HepG2 (cell line): ENCODE results near the gene LYSET. TPM values are rescaled to one million over a fixed set of nuclear protein-coding genes. Genes with fewer than 3 reads are reported as not detected.

Experiments used
- CBX1 ChIP-seq: IDR thresholded peaks from one replicate; pipeline ENCODE4 v1.6.1; 2016; ENCODE audit warnings: antibody characterized with exemption, low read depth
- ELF3 ChIP-seq: IDR thresholded peaks from 2 replicates; pipeline ENCODE4 v1.6.1; 2016; ENCODE audit warnings: missing genetic modification reagents, missing compliant biosample characterization
- FOXP4 ChIP-seq: sonication (generic); formaldehyde crosslinking; IDR thresholded peaks from 2 replicates; pipeline ENCODE4 v1.4.0; 2020; ENCODE audit warnings: missing genetic modification reagents
- HNF1A ChIP-seq, 2 experiments: sonication (generic) in 1 of 2; formaldehyde crosslinking in 1 of 2; IDR thresholded peaks; 2 replicates each; pipeline versions ENCODE4 v1.4.0 to v1.6.1; 2016 to 2020; ENCODE audit warnings: borderline replicate concordance in 1 of 2, low read depth in 1 of 2, mild to moderate bottlenecking in 1 of 2, missing genetic modification reagents in 1 of 2
- MIER2 ChIP-seq: IDR thresholded peaks from 2 replicates; pipeline ENCODE4 v1.6.1; 2016; ENCODE audit warnings: missing biosample characterization, missing genetic modification reagents
- SKI ChIP-seq: fragments of 450-650 bp; IDR thresholded peaks from one replicate; pipeline ENCODE4 v1.6.1; 2018; ENCODE audit warnings: mild to moderate bottlenecking; ENCODE audit not compliant: partially characterized antibody
- SRY ChIP-seq: sonication (generic); formaldehyde crosslinking; IDR thresholded peaks from 2 replicates; pipeline ENCODE4 v1.8.0; 2022; ENCODE audit warnings: mild to moderate bottlenecking, missing genetic modification reagents
- ZBTB40 ChIP-seq, 2 experiments: fragments of 450-650 bp in 1 of 2; sonication (generic) in 1 of 2; formaldehyde crosslinking in 1 of 2; IDR thresholded peaks; 2 replicates each; pipeline versions ENCODE4 v1.6.1 to v1.8.0; 2016 to 2022; ENCODE audit warnings: antibody characterized with exemption in 1 of 2, mild to moderate bottlenecking in 1 of 2, missing genetic modification reagents in 1 of 2
- ZNF205 ChIP-seq: IDR thresholded peaks from 2 replicates; pipeline ENCODE4 v1.6.1; 2018; ENCODE audit warnings: missing biosample characterization, missing genetic modification reagents
- ZNF615 ChIP-seq: sonication (generic); formaldehyde crosslinking; IDR thresholded peaks from 2 replicates; pipeline ENCODE4 v1.5.0; 2020; ENCODE audit warnings: mild to moderate bottlenecking, missing genetic modification reagents, borderline replicate concordance
- ZNF629 ChIP-seq: sonication (generic); formaldehyde crosslinking; conservative IDR thresholded peaks from 2 replicates; pipeline ENCODE4 v1.5.0; 2020; ENCODE audit warnings: missing genetic modification reagents
- polyA plus RNA-seq, 8 experiments: library from polyadenylated mRNA; depleted of rRNA in 3 of 8; stranded (reverse) in 7 of 8; unstranded in 1 of 8; fragments of >200 nt; fragmentation: Illumina TruSeq in 4 of 8; extraction: Trizol in 4 of 8; gene quantifications; 2 replicates each; pipeline versions ENCODE4 v1.2.1 to v1.2.3, GENCODE V29; 2011 to 2016; ENCODE audit warnings: low read depth in 4 of 8, missing spikeins in 1 of 8, mixed read lengths in 1 of 8; ENCODE audit not compliant: insufficient read depth in 1 of 8
- total RNA-seq, 5 experiments: library from RNA; depleted of rRNA; stranded (reverse); fragments of >200 nt; fragmentation: Illumina TruSeq; extraction: Trizol; gene quantifications; 2 replicates each; pipeline ENCODE4 v1.2.3, GENCODE V29; 2016; ENCODE audit warnings: low read depth in 1 of 5

Gene LYSET
- total and polyA plus RNA-seq, 2 of the 13 experiments (the other 11 are each of a cell fraction or from before 2014, with no cell fraction given) = 19.1 to 36.6 TPM

GRCh38 chr14:93184391-93185348 lies at the start of gene LYSET, which contains the start of gene MOAP1 (continued):
- TF ChIP-seq ZBTB40 (IDR thresholded peaks at IDR 0.05) = no peak
- TF ChIP-seq ZBTB40 (CRISPR knock-in tag; IDR thresholded peaks at IDR 0.05) = 0 out of 2 replicates have a peak, but pooled peaks have one; percentile 70
- TF ChIP-seq ZNF205 (CRISPR knock-in tag) = 0 out of 2 replicates have a peak, but pooled peaks have one; percentile 17
- peak; percentile 24; the same call in 1 of the 2 replicates for TF ChIP-seq FOXP4
- no peak for TF ChIP-seq CBX1
- peak; percentile 45 for TF ChIP-seq SKI
- peak; percentile 26; the same call in 1 of the 2 replicates for TF ChIP-seq ELF3 (CRISPR knock-in tag)
- TF ChIP-seq HNF1A (IDR thresholded peaks at IDR 0.05; ENCODE audit: low read depth) = no peak
- TF ChIP-seq HNF1A (CRISPR knock-in tag; IDR thresholded peaks at IDR 0.05; ENCODE audit: borderline replicate concordance) = peak; percentile 38; the same call in 1 of the 2 replicates
- no peak for TF ChIP-seq MIER2 (CRISPR knock-in tag)
- peak; percentile 79 for TF ChIP-seq SRY (CRISPR knock-in tag)
- TF ChIP-seq ZNF629 (CRISPR knock-in tag) = 0 out of 2 replicates have a peak, but pooled peaks have one; percentile 30
- no peak for TF ChIP-seq ZNF615 (CRISPR knock-in tag)
